Prostate gland (tissue), 2 donors: Measurements from ENCODE around the gene HOXD9. TPM values are rescaled to one million over a fixed set of nuclear protein-coding genes. Genes with fewer than 3 reads are reported as not detected.

Source experiments
- DNase-seq: peaks from one replicate; pipeline ENCODE4 v3.0.0-alpha.2; 2019; ENCODE audit warnings: low spot score
- H3K27ac ChIP-seq, 2 donors: fragments of 200-600 bp; sonication (generic); 2 replicates each; pipeline ENCODE4 v1.5.1; 2017 to 2019
- H3K27me3 ChIP-seq: fragments of 200-600 bp; sonication (generic); replicated peaks from 2 replicates; pipeline ENCODE4 v1.5.1; 2019; ENCODE audit not compliant: insufficient read depth
- H3K36me3 ChIP-seq, 2 donors: fragments of 200-600 bp; sonication (generic); 1 replicate in 1 of 2; 2 replicates in 1 of 2; pipeline versions ENCODE4 v1.5.1 to v1.8.1; 2017 to 2019
- H3K4me1 ChIP-seq: fragments of 200-600 bp; sonication (generic); replicated peaks from 2 replicates; pipeline ENCODE4 v1.5.1; 2019
- H3K4me3 ChIP-seq, 2 donors: fragments of 200-600 bp; sonication (generic); 2 replicates each; pipeline ENCODE4 v1.5.1; 2017 to 2019
- H3K9me3 ChIP-seq: fragments of 200-600 bp; sonication (generic); 2 replicates; pipeline ENCODE4 v1.5.1; 2017
- CTCF ChIP-seq, 4 experiments: fragments of 200-600 bp in 2 of 4; fragments of 450-650 bp in 2 of 4; sonication (generic) in 2 of 4; IDR thresholded peaks; 1 replicate in 3 of 4; 2 replicates in 1 of 4; pipeline ENCODE4 v1.5.1; 2016 to 2019; ENCODE audit warnings: antibody characterized with exemption in 4 of 4, mild to moderate bottlenecking in 2 of 4, moderate library complexity in 2 of 4
- POLR2A ChIP-seq: fragments of 450-650 bp; IDR thresholded peaks from one replicate; pipeline ENCODE4 v1.6.1; 2016; ENCODE audit warnings: antibody characterized with exemption, mild to moderate bottlenecking
- POLR2AphosphoS5 ChIP-seq: sonication (generic); formaldehyde crosslinking; IDR thresholded peaks from one replicate; pipeline ENCODE4 v1.6.1; 2017; ENCODE audit warnings: antibody characterized with exemption
- WGBS: methylation state at CpG from one replicate; pipeline ENCODE4 v1.1.5; 2018; 5-methylcytosine and 5-hydroxymethylcytosine counted together
- intact Hi-C: fragments of 100-400 bp; cut with DNase I; formaldehyde crosslinking; loops from one replicate; pipeline ENCODE4 v1.14.2; 2022
- total RNA-seq, 2 donors: library from RNA; depleted of rRNA; stranded (reverse); fragments of >200 nt; gene quantifications; one replicate each; pipeline ENCODE4 v1.1.0, GENCODE V29; 2016

The HOXD9 gene
- total RNA-seq, 2 donors from 2014 or later, result 5.9 to 29.1 TPM

- H3K4me1 ChIP-seq, result no peaks in the 10 kb centered on the region
- no peaks in the 10 kb centered on the region for H3K9me3 ChIP-seq
- H3K4me3 ChIP-seq, result no peak overlapping the region
- peaks cover 19% of the 10 kb centered on the region for H3K27me3 ChIP-seq
- TF ChIP-seq CTCF (IDR thresholded peaks at IDR 0.05) (no peak), POLR2AphosphoS5 (no peak), POLR2A (no peak)
- no peak for DNase-seq
- H3K27ac ChIP-seq, result peak overlapping the region; percentile 72 to 80
- whole genome bisulfite sequencing, result 72% methylated on average over 31 of the region's 31 CpGs
- no peaks in the 10 kb centered on the region for H3K36me3 ChIP-seq
- intact Hi-C loops, result loop anchor here (5.0 kb wide), 1 partner anchor 924 kb away; the partner anchor contains the start of gene ATF2
Observed at GRCh38 chr2:176091329-176092258, 30.9 kb upstream of the HOXD9 start.

- H3K36me3 ChIP-seq, result no peaks in the 10 kb centered on the region
- peak within 1 kb of the TSS; percentile 72 to 80 for H3K27ac ChIP-seq
- peak; percentile 81 for DNase-seq
- peaks cover 17% of the 10 kb centered on the region for H3K27me3 ChIP-seq
- 1% methylated on average over 61 of the region's 95 CpGs for whole genome bisulfite sequencing
- intact Hi-C loops, result loop anchor here (5.0 kb wide), 1 partner anchor 925 kb away; the partner anchor contains the start of gene ATF2
- TF ChIP-seq POLR2A, result peak; percentile 99
- TF ChIP-seq POLR2AphosphoS5, result peak; percentile 90
- TF ChIP-seq CTCF (IDR thresholded peaks at IDR 0.05), result peak in 1 of 4 experiments; percentile 4
- no peaks in the 10 kb centered on the region for H3K9me3 ChIP-seq
- H3K4me3 ChIP-seq, result peak within 1 kb of the TSS; percentile 42 to 43
- H3K4me1 ChIP-seq, result no peaks in the 10 kb centered on the region
Observed at GRCh38 chr2:176092270-176093144, 30.0 kb upstream of the HOXD9 start, which contains the start of gene HOXD13. Gene HOXD13, plus strand, starts transcription at chr2:176092721. Its CDS starts 170 bp downstream, at chr2:176092891.

GRCh38 chr2:176093145-176093897 lies 29.2 kb upstream of the HOXD9 start:
- Histone ChIP-seq H3K27ac (peak overlapping the region; percentile 72 to 80), H3K27me3 (peaks cover 15% of the 10 kb centered on the region), H3K36me3 (no peaks in the 10 kb centered on the region), H3K4me1 (no peaks in the 10 kb centered on the region), H3K4me3 (peak overlapping the region; percentile 42 to 43), H3K9me3 (no peaks in the 10 kb centered on the region)
- WGBS, result 3% methylated on average over 31 of the region's 53 CpGs
- TF ChIP-seq CTCF (IDR thresholded peaks at IDR 0.05) (peak in 2 of 4 experiments; percentile 3 to 15), POLR2A (no peak)
- intact Hi-C loops, result loop anchor here (5.0 kb wide), 1 partner anchor 926 kb away; the partner anchor contains the start of gene ATF2
- no peak for DNase-seq

GRCh38 chr2:176093898-176094249 lies 28.6 kb upstream of the HOXD9 start:
- WGBS, result 17% methylated on average over 8 of the region's 8 CpGs
- Histone ChIP-seq H3K4me3 (peak overlapping the region; percentile 42 to 43), H3K9me3 (no peaks in the 10 kb centered on the region), H3K36me3 (no peaks in the 10 kb centered on the region), H3K27me3 (peaks cover 18% of the 10 kb centered on the region), H3K27ac (peak overlapping the region; percentile 72 to 80), H3K4me1 (no peaks in the 10 kb centered on the region)
- intact Hi-C loops, result loop anchor here (5.0 kb wide), 1 partner anchor 927 kb away; the partner anchor contains the start of gene ATF2
- TF ChIP-seq CTCF (IDR thresholded peaks at IDR 0.05), result no peak
- DNase-seq, result no peak
